ENCODE measurements around the gene MBP.

MBP gene

GRCh38 chr18:77079088-77079487, 53.5 kb downstream of the MBP start:
- DNase-seq = no peak

- no peak for DNase-seq
Measured at GRCh38 chr18:77078690-77079070, 53.9 kb downstream of the MBP start.

DNA sequence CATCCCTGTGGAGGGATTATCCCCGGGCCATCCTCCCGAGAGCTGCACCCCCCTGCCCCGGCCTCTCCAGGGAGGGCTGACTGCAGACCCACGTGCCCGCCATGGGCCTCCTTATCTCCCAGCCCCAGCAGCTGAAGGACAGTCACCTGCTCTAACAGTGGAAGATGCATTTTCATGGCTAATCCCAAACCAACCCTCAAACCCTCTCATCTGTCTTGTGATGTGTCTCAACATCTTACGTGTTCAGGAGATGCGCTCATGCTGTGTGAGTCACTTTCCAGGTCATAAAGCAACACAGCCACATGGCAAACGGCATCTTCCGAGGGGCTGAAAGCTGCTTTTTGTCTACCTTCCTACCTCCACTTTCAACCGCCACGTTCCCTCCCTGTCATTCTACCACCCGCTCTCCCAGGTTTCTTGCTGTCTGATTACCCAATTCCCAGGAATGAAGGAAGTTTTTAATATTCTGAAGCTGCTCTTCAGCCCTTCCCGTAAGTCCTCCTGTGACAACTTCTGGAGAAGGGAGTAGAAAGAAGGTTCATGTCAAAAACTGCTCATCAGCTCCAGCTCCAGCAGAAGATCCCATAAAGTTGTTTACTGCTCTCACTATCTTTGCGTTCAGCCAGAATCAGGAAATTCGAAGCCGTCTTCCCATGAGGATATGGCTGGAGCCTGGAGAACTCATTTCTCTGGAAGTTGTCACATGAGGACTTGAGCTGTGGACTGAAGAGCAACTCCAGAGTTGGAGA, 54.5 kb downstream of the MBP start:
- no peak for DNase-seq

DNA sequence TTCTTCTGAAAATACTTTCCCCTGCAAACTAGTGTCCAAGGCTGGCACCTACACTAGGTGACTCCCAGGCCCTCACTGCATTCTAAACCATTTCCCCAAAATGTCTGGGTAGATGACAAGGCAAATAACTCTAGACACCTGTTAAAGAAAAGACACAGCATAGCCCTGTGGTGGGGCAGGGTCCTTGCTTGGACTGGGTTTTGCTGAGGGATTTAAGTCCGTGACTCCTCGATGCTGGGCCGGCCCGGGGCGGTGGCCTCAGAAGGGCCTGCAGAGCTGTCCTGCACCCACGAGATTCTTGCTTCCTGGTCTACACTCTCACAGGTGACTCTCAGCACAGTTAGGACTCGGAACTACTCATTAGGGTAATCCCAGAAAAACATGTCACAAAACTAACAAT, 55.2 kb downstream of the MBP start:
- DNase-seq = no peak

GRCh38 chr18:77076111-77076510, 56.5 kb downstream of the MBP start:
- DNase-seq = no peak

DNA sequence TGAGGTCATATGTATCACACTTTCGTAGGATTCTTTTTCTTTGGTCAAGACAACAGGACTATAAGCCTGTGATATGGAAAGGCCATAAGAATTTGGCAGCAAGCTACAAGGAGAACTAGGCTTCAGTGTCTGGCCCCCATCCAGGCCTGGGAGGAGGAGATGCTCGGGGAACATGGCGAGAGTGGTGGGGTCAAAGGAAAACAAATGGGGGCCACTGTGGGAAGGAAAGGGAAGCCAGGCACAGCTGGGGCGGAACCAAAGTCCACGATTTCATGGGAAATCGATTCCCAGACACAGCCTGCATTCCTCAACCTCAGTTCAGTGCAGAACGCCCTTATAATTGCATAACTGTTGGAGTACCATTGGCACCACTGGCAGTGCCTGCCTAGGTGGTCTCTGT, 58.2 kb downstream of the MBP start:
- DNase-seq = no peak

GRCh38 chr18:77073336-77074093, 59.1 kb downstream of the MBP start:
- no peak for DNase-seq

DNA sequence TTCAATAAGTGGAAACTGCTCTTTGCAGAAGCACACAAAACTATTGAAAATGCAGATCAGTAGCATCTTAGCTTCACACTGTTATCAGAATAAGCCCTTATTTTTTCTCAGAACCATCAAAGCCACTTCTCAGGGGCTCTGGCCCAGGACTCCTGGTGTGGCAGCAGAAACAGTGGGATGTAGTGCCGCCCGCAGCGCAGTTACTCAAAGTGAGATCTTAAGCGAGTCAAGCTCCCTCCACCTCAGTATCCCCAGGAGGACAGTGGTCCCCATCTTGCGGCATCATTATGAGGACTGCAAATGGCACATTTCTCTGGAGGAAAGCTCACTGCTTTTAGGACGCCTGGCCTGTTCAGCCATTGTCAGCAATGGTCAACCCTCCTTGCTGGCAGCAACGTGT, 60.0 kb downstream of the MBP start:
- DNase-seq = no peak

GRCh38 chr18:77071711-77072292, 60.8 kb downstream of the MBP start:
- no peak for DNase-seq

DNA sequence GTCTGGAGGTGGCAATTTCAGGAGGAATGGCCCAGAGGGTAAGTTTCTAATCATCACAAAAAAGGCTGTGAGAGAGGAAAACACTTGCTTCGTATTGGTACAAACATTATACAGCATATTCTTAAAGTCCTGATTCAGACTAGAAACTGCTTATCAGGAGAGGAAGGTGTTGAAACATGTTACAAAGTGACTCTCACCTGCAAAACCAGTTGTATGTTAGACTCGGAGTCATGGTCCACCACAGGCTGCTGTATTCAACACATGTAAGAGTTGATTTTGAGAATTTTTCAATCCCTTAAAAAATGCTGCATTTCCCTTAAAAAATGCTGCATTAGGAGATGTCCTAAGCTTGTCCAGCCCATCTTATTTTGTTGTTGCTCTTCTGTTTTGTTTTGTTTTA, 61.5 kb downstream of the MBP start:
- no peak for DNase-seq

DNA sequence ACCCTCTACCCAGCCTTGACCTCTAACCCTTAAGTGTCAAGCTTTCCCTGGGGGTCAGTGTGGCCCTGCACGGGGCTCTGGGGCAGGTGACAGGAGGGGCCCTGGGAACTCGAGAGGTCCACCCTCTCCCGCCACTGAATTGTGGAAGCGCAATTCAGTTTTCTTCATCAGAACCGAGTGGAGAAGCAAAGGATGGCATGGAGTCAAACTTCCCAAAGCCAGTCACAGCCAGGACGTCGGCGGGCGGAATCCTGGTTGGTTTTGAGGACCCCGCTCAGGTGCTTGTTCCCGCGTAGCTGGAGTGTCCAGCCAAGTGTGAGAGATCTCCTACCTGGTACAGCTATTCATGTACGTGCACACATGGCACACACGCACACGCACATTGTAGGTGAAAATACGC, 62.0 kb downstream of the MBP start:
- DNase-seq = no peak

- DNase-seq = no peak
Measured at GRCh38 chr18:77069931-77070330, 62.7 kb downstream of the MBP start.

DNA sequence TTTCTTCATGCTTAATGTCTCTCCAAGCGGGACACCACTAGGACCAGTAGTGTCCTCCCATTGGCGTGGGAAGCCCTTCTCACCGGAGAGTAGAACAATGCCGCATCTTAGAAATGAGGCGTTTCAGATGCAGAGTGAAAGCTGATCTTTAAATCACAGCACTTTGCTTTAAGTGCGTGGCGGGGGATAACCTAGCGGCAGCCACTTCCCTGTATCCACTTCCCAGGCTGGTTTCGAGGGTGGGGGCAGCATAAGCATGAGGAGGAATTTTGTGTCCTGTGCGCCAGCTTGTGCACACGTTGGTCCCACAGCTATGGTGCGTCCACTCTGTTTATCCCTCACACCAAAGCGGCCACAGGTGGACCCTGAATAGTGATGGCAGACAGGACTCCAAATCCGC, 63.1 kb downstream of the MBP start:
- no peak for DNase-seq

DNA sequence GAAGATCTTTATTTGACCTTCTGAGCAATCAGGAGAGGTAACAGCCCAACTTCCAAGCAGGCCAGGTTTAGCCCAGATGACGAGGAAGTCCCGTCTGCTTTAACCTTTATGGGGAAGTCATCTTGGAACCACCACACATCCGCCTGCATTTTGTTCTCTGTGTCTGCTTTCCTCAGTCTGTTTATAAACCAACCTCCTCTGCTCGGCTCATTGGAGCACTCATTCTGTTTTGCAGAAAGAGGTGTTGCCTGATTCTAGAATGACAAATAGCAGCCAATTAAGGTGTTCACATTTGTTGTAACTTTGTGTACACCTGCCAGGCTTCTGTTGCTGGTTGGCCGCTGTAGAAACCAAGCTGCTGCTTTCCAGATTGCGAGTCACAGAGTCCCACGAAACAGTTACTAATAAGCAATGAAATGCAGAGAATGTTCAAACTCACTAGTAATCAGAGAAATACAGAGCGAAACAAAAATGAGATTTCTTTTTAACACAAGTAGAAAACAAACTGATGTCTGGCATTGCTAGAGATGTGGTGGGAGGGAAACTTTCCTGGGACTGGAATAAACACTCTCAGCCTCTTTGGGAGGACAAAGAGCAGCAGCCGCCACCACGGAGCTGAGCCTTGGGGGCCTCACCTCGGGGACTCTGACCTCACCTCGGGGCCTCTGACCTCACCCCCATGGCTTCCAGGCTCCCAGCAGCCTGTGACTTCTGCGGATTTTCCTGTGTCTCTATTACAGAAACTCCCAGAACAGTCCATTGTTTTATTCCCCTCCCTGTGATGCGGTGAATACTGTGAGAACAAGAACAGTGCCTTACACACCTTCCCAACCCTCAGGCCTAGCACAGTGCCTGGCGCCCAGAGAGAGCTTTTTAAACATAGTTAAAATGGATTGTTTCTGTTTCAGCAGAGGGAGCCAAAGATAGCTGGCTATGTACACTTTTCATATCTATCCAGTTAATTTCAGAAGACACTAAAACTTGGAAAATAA, 64.0 kb downstream of the MBP start:
- peak; percentile 56 for DNase-seq

DNA sequence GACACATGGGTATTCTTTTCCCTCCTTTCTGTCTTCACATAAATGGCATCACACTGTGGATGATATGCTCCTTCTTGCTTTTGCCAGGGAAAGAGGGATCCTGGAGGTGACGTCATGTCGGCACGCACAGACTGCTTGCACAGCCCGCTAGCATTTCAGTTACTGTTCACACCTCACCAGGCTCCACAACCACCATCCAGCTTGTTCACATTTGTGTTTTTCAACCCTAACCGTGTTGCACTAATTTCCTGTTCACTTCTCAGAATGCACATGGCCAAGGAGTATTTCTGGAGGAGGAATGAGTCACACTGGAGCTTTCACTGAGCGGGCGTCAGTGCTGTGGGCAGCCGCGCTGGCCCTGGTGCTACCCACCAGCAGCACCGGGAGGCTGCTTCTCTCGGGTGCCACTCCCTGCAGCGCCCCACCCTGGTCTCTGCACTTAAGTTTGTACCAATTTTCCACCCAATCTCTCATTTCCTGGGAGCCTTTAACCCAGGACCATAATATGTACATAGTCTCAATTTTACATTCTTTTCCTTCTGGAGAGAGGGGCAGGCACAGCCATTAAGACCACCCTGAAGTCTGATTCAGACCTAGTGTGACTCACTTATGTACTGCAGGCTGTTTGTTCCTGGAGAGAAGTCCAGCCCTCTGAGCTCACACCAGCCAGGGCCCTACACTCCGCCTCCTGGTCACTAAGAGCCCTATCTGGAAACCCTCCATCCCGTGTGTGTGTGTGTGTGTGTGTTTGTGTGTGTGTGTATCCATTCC, 65.1 kb downstream of the MBP start:
- DNase-seq = peak; percentile 97

- DNase-seq = no peak
Measured at GRCh38 chr18:77066689-77067088, 65.9 kb downstream of the MBP start.

DNA sequence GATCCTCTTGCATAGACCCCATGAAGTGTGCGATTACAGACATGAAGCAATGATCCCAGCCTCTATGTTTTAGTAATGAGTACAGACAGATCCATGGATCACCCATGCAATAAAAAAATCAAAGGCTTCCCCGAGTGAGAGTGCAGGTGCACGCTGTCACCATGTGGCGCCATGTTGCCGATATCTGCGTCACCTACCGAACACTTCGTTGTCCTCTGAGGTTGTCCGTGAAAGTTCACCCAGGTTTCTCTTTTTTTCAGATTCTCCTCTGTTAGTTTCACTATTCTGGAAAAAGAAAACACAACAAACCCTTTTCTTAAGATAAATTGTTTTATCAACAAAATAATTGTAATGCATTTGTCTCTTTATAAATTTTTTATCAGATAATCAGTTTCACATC, 66.5 kb downstream of the MBP start:
- no peak for DNase-seq

- DNase-seq = peak; percentile 99
Measured at GRCh38 chr18:77065221-77065981, 67.2 kb downstream of the MBP start.

GRCh38 chr18:77063260-77063659, 69.3 kb downstream of the MBP start:
- DNase-seq = peak; percentile 77

DNA sequence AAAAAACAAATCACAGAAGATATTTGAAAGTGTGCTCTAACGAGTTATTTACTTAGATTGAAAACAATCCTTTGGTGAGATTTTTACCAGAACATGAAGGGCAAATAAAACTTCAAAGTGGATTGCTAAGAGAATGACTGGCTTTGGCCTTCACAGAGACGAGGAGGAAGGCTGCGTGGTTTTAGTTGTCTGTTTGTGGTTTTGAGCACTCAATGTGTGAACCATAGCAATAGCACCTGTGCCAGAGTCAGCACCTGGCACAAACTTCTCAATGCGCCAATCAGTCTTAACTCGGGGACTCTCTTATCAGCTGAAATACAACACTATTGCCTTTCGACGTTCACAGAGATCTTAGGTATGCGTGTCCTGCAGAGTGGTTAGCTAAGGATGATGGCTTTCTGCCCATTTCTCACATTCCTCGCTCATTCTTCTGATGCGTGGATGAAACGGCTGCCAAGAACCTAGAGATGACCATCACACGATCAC, 70.0 kb downstream of the MBP start:
- peak; percentile 65 for DNase-seq

GRCh38 chr18:77061946-77062517, 70.6 kb downstream of the MBP start:
- DNase-seq = peak; percentile 65

Data from GF-D8 (cell line).